ENCODE measurements around the gene GTPBP6.

- TF ChIP-seq, protein P1, sequence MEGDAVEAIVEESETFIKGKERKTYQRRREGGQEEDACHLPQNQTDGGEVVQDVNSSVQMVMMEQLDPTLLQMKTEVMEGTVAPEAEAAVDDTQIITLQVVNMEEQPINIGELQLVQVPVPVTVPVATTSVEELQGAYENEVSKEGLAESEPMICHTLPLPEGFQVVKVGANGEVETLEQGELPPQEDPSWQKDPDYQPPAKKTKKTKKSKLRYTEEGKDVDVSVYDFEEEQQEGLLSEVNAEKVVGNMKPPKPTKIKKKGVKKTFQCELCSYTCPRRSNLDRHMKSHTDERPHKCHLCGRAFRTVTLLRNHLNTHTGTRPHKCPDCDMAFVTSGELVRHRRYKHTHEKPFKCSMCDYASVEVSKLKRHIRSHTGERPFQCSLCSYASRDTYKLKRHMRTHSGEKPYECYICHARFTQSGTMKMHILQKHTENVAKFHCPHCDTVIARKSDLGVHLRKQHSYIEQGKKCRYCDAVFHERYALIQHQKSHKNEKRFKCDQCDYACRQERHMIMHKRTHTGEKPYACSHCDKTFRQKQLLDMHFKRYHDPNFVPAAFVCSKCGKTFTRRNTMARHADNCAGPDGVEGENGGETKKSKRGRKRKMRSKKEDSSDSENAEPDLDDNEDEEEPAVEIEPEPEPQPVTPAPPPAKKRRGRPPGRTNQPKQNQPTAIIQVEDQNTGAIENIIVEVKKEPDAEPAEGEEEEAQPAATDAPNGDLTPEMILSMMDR (IDR thresholded peaks at IDR 0.05; ENCODE audit: low read depth, low read length, poor library complexity, severe bottlenecking): no peak
- no peak for TF ChIP-seq EZH2phosphoT487 (IDR thresholded peaks at IDR 0.05; ENCODE audit: borderline replicate concordance, low read length)
Measured at GRCh38 chrX:275476-275966, 43.1 kb downstream of the GTPBP6 start.

Data from DOHH2 (cell line).